AG08396 (cell line): ENCODE results near the gene ALDH5A1.

Experiments
- DNase-seq: peaks from one replicate; pipeline ENCODE4 v3.0.0; 2012; ENCODE audit warnings: low spot score, mixed read lengths

The ALDH5A1 gene

GRCh38 chr6:24569811-24570210, 75.0 kb downstream of the ALDH5A1 start:
- no peak for DNase-seq

- DNase-seq, result no peak
Measured at GRCh38 chr6:24571361-24571760, 76.6 kb downstream of the ALDH5A1 start.

- no peak for DNase-seq
Measured at GRCh38 chr6:24574809-24575208, 80.0 kb downstream of the ALDH5A1 start.

DNA sequence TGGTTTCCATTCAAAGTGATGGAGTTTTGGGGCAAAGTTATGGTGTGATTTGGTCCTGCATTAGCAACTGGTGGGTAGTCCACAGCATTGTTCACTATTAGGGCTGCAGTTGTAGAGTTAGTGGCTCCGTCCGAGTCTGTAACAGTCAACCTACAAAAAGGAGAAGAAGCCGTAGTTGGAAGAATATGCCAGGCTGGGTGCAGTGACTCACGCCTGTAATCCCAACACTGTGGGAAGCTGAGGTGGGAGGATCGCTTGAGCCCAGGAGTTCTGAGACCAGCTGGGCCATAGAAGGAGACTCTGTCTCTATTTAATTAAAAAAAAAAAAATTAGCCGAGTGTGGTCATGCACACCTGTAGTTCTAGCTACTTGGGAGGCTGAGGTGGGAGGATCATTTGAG, 81.7 kb downstream of the ALDH5A1 start:
- DNase-seq, result no peak

DNA sequence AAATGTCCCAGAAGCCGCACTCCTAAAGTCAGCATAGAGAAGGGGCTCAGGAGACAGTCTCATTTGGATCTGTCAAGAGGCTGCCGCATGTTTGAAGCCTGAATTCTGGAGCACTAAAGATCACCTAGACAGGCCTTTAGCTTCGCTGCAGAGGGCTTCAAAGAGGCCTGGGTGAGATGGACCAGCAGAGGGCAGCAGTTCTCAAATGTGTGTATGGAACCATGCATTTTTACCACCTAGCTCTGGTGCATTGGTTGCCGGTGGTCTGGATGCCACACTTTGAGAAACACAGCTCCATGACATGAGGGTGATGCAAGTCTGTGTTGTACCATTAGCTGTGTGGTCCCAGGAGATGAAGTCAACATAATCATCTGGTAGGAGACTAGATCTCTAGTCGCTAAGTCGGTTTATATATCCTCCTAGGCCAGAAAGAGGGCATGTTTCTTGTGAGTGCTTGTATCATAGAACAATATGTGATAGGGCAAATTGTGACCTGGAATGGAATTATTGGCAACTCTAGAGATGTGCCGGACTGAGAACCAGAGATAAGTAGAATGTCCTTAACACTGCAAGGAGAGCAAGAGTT, 86.4 kb downstream of the ALDH5A1 start:
- DNase-seq, result peak; percentile 55

GRCh38 chr6:24583463-24584381, 89.0 kb downstream of the ALDH5A1 start:
- peak; percentile 52 for DNase-seq

DNA sequence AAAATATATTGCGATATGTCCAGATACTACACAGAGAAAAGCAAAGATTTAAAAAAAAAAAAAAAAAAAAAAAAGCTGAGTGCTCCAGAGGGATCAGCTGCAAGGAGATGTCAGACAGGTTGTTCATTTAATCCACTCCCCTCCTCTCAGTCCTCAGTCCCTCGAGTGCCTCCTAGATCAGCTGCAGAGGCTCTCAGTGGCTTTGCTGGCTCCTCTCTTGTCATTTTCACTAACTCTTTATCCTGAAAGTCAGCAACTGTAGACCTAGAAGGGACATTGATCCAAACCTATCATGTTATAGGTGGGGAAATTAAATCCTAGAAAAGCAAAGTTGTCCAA, 89.6 kb downstream of the ALDH5A1 start:
- DNase-seq, result no peak
